HPDE6-E6E7 (cell line): Measurements from ENCODE around the gene TFDP1.
"Not testable (repeated sequence)": the region's sequence is repeated elsewhere in the genome, so short reads cannot be mapped to it uniquely, and the experiment has no call there.

Experiments
- DNase-seq: peaks from one replicate; pipeline ENCODE4 v3.0.0; 2011; ENCODE audit warnings: missing footprints; ENCODE audit errors: extremely low spot score

TFDP1 gene

DNA sequence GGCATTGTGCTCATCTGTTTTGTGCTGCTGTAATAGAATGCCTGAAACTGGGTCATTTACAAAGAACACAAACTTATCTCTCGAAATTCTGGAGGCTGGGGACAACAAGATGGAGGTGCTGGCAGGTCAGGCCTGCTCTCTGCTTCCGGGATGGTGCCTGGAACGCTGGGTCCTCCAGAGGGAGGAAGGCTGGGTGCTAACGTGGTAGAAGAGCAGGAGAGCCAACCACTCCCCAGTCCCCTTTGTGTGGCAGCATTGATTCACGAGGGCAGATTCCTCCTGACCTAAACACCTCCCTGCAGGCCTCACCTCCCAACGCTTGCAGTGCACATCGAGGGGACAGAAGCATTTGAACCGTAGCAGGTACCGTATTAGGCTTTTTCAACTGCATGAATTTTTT is 34.1 kb upstream of the TFDP1 start:
- DNase-seq: no peak

DNA sequence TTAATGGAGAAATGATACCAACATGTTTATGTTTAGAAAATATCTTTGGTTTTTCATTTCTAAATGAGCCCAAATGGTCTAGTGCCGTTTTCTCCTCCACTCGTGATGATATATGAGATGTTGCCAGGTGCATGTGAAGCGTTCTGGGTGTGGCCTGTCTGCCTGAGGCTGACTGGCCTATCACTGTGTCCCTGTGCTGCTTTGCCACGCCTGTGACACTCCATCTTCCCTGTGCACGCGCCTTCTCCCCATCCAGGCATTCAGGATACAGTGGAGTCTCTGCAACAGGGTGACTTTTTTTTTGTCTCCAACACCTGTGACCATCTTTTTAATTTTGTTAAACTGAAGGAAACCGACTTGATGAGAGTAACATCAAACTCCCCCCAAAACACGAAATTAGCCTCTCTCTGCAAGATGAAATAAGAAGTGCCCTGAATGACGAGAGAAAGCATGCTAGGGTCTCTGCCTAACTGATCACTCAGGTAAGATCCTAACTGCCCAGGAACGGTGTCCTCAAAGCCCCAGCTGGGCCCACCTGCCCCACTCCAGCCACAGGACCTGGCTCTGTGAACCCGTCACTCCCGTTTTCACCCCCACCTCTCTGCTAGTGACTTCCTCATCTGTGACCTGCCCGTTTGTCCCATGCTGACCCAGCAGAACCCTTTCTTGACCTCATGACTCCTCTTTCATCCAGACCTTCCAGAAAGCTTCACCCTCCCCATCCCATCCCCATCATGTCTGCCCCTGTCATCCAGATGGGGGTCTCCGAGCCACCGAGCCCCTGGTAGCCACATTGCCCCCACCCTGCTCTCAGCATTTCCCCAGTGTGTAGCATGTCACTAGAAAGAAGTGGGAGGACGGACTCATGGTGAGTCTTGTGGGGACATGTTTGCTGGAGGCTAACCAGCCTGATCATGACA is 33.2 kb upstream of the TFDP1 start:
- DNase-seq: no peak

- DNase-seq: no peak
Measured at GRCh38 chr13:113552079-113552478, 32.5 kb upstream of the TFDP1 start.

DNA sequence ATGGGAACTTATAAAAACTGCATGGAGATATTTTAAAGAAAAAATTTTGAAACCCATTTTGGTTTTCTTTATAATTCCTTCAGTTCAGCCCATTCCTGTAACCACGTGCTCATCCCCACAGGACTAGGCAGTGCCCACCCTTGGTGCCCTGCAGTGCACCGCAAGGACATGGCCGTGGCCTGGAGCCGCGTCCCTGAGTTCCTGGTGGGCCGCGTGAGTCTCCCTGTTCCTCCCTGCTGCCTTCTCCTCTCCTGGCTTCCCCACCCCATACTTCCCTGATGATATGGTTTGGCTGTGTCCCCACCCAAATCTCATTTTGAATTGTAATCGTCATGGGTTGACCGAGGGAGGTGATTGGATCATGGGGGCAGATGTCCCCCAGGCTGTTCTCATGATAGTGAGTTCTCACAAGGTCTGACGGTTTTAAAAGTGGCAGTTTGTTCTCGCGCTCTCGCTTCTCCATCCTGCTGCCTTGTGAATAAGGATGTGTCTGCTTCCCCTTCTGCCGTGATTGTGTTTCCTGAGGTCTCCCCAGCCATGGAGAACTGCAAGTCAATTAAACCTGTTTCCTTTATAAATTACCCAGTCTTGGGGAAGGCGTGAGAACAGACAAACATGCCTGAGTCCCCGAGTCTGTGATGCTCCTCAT is 31.6 kb upstream of the TFDP1 start:
- DNase-seq: no peak

- no peak for DNase-seq
Measured at GRCh38 chr13:113553511-113554332, 30.8 kb upstream of the TFDP1 start.

- DNase-seq: no peak
Measured at GRCh38 chr13:113554333-113554700, 30.2 kb upstream of the TFDP1 start.

GRCh38 chr13:113555141-113555540 is 29.4 kb upstream of the TFDP1 start:
- no peak for DNase-seq

DNA sequence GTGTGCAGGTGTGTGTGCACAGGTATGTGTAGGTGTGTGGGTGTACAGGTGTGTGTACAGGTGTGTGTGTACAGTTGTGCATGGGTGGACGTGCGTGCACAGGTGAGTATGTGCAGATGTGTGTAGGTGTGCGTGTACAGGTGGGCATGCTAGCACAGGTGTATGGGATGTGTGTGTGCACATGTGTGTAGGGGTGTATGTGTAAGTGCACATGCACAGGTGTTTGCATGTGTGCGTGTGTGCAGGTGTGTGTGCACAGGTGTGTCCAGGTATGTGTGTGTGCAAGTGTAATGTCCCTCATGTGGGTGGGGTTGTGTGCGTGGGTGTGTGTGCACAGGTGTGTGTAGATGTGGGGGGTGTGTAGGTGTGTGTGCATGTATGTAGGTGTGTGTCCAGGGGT is 27.5 kb upstream of the TFDP1 start:
- DNase-seq: no peak

DNA sequence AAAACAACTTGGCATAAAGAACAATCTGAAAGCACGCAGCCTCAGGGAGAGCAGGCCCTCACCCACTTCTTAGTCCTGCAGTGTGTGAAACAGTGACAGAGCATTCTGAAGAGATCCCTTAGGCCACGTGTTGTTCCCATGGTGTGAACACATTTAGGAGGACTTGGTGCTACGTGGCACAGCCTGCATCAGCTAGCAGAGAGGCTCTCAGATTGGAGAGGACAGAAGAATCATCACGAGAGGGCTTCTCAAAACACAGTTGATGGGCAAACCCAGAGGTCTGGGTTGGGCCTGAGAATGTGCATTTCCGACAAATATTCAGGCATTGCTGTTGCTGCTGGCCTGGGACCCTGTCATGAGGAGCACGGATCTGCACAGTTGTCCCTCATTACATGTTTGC is 26.1 kb upstream of the TFDP1 start:
- no peak for DNase-seq

GRCh38 chr13:113559061-113559460 is 25.5 kb upstream of the TFDP1 start:
- no peak for DNase-seq

- DNase-seq: no peak
Measured at GRCh38 chr13:113559901-113560644, 24.5 kb upstream of the TFDP1 start.

- DNase-seq: no peak
Measured at GRCh38 chr13:113560645-113561416, 23.7 kb upstream of the TFDP1 start.

GRCh38 chr13:113561417-113562084 is 23.0 kb upstream of the TFDP1 start:
- no peak for DNase-seq

GRCh38 chr13:113562085-113562749 is 22.3 kb upstream of the TFDP1 start:
- DNase-seq: peak; percentile 33

- no peak for DNase-seq
Measured at GRCh38 chr13:113562844-113563243, 21.7 kb upstream of the TFDP1 start.

- not testable (repeated sequence) for DNase-seq
Measured at GRCh38 chr13:113563511-113563910, 21.0 kb upstream of the TFDP1 start.

DNA sequence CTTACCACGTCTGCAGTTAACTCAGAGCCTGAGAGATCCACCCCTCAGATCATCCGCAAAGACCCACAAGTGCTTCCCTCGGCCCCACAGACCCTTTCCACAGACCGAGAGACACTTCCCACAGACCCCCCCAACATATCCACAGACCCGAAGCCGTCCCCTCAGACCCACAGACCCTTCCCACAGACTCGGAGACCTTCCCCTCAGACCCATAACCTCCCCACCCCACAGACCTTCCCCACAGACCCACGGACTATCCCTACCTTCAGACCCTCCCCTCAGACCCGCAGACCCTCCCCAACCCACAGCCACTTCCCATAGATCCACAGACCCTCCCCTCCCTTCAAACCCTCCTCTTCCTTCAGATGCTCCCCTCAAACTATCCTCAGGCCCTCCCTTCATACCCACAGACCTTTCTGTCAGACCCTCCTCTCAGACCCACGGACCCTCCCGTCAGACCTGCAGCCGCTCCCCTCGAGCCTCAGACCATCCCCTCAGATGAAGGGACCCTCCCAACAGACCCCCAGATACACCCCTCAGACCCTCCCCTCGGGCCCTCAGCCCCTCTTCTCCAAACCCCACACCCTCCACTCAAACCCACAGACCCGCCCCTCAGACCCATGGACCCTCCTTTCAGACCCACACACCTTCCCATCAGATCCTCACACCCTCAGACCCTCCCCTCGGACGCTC is 20.1 kb upstream of the TFDP1 start:
- DNase-seq: no peak

DNA sequence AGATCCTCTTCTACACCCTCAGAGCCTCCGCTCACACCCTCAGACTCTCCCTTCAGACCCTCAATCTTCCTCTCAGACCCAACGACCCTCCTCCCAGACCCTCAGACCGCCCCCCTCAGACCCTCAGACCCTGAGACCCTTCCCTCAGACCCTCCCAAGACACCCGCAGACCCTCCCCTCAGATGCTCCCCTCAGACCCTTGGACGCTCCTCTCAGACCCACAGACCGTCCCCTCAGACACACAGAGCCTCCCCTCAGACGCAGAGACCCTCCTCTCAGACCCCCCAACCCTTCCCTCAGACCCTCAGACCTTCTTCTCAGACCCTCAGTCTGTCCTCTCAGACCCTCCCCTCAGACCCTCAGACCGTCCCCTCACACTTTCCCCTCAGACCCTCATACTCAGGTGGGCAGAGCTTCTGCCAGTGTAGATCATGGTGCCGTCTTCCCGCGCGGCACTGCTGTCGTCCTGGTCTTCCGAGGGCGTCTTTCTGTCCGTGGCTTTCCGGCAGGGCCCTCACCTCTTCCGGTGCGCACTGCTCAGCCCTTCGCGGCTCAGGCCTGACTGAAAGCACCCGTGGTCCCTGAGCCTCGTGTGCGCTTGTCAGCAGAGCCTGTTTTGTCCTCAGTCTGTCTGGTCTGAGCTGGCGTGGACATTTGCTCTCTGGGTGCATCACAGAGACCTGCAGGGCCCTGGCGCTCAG is 18.9 kb upstream of the TFDP1 start:
- no peak for DNase-seq

GRCh38 chr13:113566227-113566561 is 18.4 kb upstream of the TFDP1 start:
- no peak for DNase-seq
